22Rv1 (cell line): Measurements from ENCODE around the gene TAS1R3.

Source experiments
- ZFX ChIP-seq: fragments of 450-650 bp; IDR thresholded peaks from 2 replicates; pipeline ENCODE4 v1.6.1; 2017; ENCODE audit warnings: antibody characterized with exemption, borderline replicate concordance
- TF ChIP-seq, protein P1 (sequence below): fragments of 450-650 bp; IDR thresholded peaks from 2 replicates; pipeline ENCODE4 v1.5.1; 2017; ENCODE audit warnings: mild to moderate bottlenecking

GRCh38 chr1:1357871-1358432 is 26.9 kb downstream of the TAS1R3 start:
- TF ChIP-seq, protein P1, sequence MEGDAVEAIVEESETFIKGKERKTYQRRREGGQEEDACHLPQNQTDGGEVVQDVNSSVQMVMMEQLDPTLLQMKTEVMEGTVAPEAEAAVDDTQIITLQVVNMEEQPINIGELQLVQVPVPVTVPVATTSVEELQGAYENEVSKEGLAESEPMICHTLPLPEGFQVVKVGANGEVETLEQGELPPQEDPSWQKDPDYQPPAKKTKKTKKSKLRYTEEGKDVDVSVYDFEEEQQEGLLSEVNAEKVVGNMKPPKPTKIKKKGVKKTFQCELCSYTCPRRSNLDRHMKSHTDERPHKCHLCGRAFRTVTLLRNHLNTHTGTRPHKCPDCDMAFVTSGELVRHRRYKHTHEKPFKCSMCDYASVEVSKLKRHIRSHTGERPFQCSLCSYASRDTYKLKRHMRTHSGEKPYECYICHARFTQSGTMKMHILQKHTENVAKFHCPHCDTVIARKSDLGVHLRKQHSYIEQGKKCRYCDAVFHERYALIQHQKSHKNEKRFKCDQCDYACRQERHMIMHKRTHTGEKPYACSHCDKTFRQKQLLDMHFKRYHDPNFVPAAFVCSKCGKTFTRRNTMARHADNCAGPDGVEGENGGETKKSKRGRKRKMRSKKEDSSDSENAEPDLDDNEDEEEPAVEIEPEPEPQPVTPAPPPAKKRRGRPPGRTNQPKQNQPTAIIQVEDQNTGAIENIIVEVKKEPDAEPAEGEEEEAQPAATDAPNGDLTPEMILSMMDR: no peak
- TF ChIP-seq ZFX: no peak
